ENCODE data around the gene CRB1. TPM values are rescaled to one million over a fixed set of nuclear protein-coding genes. Genes with fewer than 3 reads are reported as not detected.

Gene CRB1
- total RNA-seq, 3 donors from 2014 or later: 0.33 to 1.0 (median 0.48) TPM

DNA sequence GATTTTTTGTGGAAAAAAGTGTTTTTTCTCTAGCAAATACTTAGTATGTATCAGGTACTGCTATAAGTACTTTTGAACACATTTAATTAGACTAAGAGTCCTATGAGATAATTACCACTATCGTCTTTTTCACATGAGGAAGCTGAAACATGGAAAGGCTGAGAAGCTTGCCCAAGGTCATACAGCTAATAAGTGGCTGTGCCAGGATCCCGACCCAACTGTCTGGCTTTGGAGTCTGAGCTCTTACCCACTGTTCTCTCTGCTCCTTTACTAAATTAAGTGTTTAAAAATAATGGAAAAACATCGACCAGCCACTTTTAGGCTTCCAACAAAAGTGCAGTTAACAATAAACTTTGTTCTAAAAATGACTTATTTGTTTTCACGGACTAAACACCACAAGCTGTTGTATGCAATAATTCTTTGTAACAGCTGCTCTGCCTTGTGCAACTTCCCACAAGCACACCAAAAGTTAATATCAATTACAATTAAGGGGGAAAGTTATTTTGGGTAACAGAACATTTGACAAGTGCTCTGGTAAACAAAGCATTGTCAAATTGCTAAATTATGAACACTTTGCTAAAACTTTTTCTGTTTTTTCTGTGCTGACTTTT is 75.7 kb downstream of the CRB1 start:
- H3K27me3 ChIP-seq: no peaks in the 10 kb centered on the region
- no peaks in the 10 kb centered on the region for H3K36me3 ChIP-seq
- H3K9me3 ChIP-seq: no peaks in the 10 kb centered on the region
- no peak for TF ChIP-seq POLR2AphosphoS5 (IDR thresholded peaks at IDR 0.05)
- TF ChIP-seq POLR2A (IDR thresholded peaks at IDR 0.05): no peak
- TF ChIP-seq, protein P1, sequence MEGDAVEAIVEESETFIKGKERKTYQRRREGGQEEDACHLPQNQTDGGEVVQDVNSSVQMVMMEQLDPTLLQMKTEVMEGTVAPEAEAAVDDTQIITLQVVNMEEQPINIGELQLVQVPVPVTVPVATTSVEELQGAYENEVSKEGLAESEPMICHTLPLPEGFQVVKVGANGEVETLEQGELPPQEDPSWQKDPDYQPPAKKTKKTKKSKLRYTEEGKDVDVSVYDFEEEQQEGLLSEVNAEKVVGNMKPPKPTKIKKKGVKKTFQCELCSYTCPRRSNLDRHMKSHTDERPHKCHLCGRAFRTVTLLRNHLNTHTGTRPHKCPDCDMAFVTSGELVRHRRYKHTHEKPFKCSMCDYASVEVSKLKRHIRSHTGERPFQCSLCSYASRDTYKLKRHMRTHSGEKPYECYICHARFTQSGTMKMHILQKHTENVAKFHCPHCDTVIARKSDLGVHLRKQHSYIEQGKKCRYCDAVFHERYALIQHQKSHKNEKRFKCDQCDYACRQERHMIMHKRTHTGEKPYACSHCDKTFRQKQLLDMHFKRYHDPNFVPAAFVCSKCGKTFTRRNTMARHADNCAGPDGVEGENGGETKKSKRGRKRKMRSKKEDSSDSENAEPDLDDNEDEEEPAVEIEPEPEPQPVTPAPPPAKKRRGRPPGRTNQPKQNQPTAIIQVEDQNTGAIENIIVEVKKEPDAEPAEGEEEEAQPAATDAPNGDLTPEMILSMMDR (IDR thresholded peaks at IDR 0.05): no peak
- intact Hi-C loops (cut with DNase I; ENCODE audit: low total_unique reads): loop anchor here (10.0 kb wide), 1 partner anchor 929 kb away; no protein-coding TSS in a partner anchor
- H3K4me3 ChIP-seq: no peak overlapping the region
- H3K27ac ChIP-seq: no peak overlapping the region
- no peak for DNase-seq (ENCODE audit: low spot score in 2 of 2)
- no peaks in the 10 kb centered on the region for H3K4me1 ChIP-seq

DNA sequence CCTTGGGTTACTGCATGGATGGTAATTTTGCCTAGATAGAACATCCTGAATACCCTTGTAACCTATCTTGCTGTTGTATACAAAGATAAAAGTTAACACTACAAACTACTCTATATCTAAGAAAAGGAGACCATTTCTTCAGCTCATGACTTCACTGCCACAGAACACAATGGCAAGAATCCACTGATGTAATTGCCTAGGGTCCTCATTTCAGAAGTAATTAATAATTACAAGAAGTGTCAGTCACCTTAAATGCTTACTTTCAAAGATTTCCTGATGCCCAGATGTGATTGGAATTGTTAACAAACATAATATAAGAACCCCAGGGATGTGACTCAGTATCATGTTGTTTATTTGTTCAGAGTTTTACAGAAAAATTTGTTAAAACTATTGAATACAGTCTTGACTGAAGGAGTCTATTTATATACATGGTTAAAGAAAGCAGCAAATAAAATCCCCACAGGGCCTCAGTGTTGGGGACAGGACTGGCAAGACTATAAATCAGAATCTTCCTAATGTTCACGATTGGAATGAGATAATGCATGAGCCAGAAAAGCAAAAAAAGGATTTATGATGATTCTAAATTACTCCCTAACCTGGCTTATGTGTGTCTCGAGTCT is 83.9 kb downstream of the CRB1 start:
- Histone ChIP-seq H3K27ac (no peak overlapping the region), H3K27me3 (no peaks in the 10 kb centered on the region), H3K4me1 (no peaks in the 10 kb centered on the region), H3K4me3 (no peak overlapping the region), H3K36me3 (no peaks in the 10 kb centered on the region), H3K9me3 (no peaks in the 10 kb centered on the region)
- TF ChIP-seq POLR2A (IDR thresholded peaks at IDR 0.05) (no peak), POLR2AphosphoS5 (IDR thresholded peaks at IDR 0.05) (no peak)
- TF ChIP-seq, protein P1 (IDR thresholded peaks at IDR 0.05): no peak
- intact Hi-C loops (cut with DNase I; ENCODE audit: low total_unique reads): no loop called here
- DNase-seq (ENCODE audit: low spot score in 2 of 2): no peak

DNA sequence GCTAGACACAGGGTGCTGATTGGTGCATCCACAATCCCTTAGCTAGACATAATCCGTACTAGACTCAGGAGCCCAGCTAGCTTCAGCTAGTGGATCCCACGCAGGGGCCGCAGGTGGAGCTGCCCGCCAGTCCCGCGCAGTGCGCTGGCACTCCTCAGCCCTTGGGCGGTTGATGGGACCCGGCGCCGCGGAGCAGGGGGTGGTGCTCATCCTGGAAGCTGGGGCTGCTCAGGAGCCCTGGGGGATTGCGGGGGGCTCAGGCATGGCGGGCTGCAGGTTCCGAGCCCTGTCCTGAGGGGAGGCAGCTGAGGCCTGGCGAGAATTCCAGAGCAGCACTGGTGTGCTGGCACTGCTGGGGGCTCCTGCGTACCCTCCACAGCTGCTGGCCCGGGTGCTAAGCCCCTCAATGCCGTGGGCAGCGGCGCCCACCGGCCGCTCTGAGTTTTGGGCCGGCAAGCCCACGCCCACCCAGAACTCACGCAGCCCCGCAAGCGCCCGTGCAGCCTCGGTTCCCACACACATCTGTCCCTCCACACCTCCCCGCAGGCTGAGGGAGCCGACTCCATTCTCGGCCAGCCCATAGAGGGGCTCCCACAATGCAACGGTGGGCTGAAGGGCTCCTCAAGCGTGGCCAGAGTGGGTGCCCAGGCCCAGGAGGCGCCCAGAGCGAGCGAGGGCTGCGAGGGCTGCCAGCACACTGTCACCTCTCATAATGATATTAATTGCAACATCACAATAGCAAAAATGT is 87.4 kb downstream of the CRB1 start:
- no peaks in the 10 kb centered on the region for H3K36me3 ChIP-seq
- DNase-seq (ENCODE audit: low spot score in 2 of 2): no peak

DNA sequence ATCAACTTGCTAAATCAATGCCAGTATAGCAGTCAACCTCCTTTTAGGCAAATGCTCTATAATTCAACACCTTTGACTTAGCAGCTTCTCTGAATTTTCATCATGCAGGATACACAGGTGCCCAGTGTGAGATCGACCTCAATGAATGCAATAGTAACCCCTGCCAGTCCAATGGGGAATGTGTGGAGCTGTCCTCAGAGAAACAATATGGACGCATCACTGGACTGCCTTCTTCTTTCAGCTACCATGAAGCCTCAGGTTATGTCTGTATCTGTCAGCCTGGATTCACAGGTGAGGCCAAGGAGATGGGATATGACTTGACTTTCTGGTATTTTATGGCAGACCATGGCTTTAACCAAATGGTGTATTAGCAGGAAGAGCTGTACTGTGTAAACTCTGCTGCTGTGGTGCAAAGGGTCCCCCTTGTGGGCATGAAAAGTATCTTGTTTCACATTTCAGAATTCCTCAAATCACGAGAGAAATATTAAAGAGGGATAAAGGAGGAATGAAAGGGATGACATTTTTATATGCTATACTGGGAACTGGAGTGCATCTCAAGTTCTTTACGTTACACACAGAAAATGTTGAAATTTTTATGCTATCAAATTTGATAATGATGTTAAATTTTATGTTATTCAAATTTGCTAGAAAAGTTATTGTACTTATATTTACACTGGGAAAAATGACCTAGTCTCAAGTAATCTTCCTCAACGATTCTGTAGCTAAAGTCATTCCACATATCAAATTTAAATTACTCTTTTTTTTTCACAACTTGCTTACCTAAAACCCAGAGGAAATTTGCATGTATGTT is 88.9 kb downstream of the CRB1 start:
- H3K27me3 ChIP-seq: no peaks in the 10 kb centered on the region
- H3K4me1 ChIP-seq: no peaks in the 10 kb centered on the region
- intact Hi-C loops (cut with DNase I; ENCODE audit: low total_unique reads): no loop called here
- H3K27ac ChIP-seq: no peak overlapping the region
- no peaks in the 10 kb centered on the region for H3K36me3 ChIP-seq
- DNase-seq (ENCODE audit: low spot score in 2 of 2): no peak
- TF ChIP-seq POLR2A (IDR thresholded peaks at IDR 0.05): no peak
- TF ChIP-seq, protein P1 (IDR thresholded peaks at IDR 0.05): peak in 2 of 3 donors; percentile 34 to 39
- no peak for TF ChIP-seq POLR2AphosphoS5 (IDR thresholded peaks at IDR 0.05)
- H3K9me3 ChIP-seq: no peaks in the 10 kb centered on the region
- H3K4me3 ChIP-seq: no peak overlapping the region

More for the DNA sequence above, 87.4 kb downstream of the CRB1 start:
- Histone ChIP-seq H3K27ac (no peak overlapping the region), H3K27me3 (no peaks in the 10 kb centered on the region), H3K9me3 (no peaks in the 10 kb centered on the region), H3K4me1 (no peaks in the 10 kb centered on the region), H3K4me3 (no peak overlapping the region)
- TF ChIP-seq, protein P1 (IDR thresholded peaks at IDR 0.05): no peak
- no peak for TF ChIP-seq POLR2A (IDR thresholded peaks at IDR 0.05)
- intact Hi-C loops (cut with DNase I; ENCODE audit: low total_unique reads): no loop called here

Measured in breast epithelium (tissue), 4 donors.